Amygdala (tissue), 56 donors: ENCODE measurements around the gene FMC1.
"Not testable (repeated sequence)": the region's sequence is repeated elsewhere in the genome, so short reads cannot be mapped to it uniquely, and the experiment has no call there.

Experiments used
- DNase-seq, 56 donors: peaks; one replicate each; lab custom pipeline; 2025; lab: John Stamatoyannopoulos, UW

Gene FMC1

GRCh38 chr7:139341058-139341775, at the start of gene FMC1:
FMC1 (plus strand) TSS chr7:139341337; CDS start chr7:139341385, 48 bp downstream.
- DNase-seq: peak; percentile 29 to 98 (median 91)

- DNase-seq: peak in 1 of 56 donors; percentile 21
These were observed 48.3 kb upstream of the FMC1 start for GRCh38 chr7:139292821-139293220.

DNA sequence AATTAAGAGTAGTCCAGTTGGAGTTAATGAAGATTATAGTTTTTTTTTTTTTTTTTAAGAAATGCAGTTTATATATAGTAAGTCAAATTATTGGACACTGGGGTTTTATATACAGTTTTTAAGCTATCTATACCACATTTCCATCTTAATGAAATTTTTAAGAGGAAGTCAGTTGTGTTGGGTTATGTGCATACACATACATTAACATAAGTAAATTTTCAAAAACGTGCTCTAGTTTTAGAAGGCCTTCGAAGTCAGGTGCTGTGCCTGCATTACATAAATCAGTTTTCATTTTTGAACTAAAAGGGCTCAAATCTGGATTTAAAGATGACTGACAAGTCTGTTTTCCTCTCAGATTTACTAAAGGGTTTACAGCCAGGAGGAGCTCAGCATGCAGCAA, 47.6 kb upstream of the FMC1 start:
- no peak for DNase-seq

DNA sequence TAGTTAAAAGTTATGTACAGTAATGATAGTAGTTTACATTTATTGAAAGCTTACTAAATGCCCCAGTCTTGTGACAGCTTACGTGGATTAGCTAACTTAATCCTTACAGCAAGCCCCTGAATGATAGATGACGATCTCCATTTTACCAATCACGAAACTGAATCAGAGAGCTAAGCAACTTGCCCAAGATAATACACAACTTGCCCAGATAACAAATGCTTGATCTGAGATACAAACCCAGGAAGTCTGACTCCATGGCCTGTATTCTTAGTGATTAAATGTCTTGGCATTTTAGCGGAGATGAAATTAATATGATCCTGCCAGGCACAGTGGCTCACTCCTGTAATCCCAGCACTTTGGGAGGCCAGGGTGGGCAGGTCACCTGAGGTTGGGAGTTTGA, 46.9 kb upstream of the FMC1 start:
- DNase-seq: no peak

GRCh38 chr7:139294951-139295575, 46.1 kb upstream of the FMC1 start:
- no peak for DNase-seq

- no peak for DNase-seq
These were observed 43.3 kb upstream of the FMC1 start for GRCh38 chr7:139297795-139298194.

DNA sequence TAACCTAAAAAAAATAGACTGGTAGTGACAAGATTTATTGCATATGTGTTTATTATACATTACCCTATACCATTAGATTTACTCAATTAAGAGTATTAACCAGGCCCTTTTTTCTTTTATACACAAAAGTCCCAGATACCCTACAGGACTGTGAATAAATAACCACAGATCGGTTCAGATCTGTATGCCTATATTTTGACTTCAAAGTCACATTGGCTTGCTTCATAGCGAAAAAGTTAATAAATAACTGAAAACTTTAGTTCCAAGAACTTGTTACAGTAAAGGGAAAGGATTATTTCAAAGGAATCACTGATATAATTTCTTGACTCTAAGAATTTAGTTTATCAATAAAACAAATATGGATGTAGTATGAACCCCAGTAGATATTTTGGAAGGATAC, 41.8 kb upstream of the FMC1 start:
- no peak for DNase-seq

DNA sequence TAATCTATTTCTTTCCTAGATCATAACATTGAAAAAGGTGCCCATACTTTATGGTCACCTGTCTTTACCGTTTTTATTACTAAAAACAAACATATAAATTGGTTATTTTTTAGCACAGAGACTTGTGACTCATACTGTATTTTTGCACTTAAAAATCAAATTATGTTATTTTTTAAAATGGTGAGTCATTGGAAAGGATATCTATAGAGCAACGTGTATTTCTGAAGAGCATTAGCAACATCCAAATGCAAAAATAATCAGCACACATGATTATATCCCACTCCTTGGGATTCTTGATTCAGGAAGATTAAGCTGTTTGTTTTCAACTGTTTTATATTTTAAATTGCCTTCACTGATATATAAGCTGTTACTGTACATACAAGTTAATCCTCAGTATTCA, 40.7 kb upstream of the FMC1 start:
- no peak for DNase-seq

- DNase-seq: no peak
These were observed 36.6 kb upstream of the FMC1 start for GRCh38 chr7:139304517-139304916.

DNA sequence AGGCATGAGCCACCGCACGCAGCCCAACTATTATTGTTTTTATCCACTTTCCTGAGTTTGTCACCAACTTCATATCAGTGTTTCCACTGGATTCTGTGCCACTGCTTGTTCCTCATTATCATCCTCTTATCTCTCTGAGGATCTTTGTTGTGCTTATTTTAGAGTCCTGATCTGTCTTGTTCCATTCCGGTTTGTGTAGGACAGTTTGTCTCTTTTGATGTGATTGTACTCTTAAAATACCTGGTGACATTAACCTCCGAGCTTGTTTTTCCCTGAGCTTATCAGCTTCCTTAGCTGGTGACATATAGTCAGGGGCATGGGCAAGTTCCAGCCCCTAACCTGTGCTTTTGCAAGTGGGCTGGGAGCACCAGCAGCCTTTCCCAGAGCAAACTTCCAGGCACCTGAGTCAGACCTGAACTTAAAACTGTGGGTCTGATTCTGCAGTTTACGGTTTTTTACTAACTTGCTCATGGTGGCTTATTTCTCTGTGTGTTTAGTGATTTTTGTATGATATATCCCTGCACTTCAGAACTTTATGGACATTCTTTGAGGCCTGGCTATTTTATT, 23.1 kb upstream of the FMC1 start:
- no peak for DNase-seq

DNA sequence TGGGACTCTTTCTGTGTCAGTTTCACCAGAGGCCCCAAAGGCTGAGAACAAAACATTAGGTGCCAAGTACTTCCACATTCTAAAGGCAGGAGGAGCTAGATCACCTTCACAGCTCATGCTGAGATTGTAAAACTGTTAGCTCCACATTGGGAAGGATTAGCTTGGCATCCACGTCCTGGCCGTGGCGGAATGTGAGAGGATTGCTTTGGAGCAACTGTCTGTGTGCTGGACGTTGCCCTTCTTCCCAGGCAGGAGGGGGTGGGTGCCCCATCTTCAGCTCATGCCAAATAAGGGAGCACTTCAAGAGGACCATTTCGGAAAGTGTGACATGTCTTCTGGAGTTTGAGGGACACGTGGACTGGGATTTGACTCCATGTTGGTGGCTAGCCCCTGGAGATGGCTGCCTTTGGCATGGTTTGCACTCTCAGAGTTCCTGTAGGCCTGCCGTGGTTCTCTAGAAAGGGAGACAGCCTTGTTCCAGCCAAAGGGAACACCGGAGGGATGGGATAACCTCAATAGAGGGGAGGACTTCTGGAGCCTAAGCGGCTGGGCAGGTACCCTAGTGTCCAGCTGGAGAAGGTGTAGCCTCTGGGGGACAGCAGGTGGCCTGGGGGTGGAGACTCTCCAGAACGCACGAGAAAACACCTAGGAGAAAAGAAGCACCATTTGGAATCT, 19.9 kb upstream of the FMC1 start:
- DNase-seq: no peak

- not testable (repeated sequence) for DNase-seq
These were observed 16.4 kb upstream of the FMC1 start for GRCh38 chr7:139324709-139325108.

GRCh38 chr7:139328375-139328774, 12.8 kb upstream of the FMC1 start:
- DNase-seq: no peak

DNA sequence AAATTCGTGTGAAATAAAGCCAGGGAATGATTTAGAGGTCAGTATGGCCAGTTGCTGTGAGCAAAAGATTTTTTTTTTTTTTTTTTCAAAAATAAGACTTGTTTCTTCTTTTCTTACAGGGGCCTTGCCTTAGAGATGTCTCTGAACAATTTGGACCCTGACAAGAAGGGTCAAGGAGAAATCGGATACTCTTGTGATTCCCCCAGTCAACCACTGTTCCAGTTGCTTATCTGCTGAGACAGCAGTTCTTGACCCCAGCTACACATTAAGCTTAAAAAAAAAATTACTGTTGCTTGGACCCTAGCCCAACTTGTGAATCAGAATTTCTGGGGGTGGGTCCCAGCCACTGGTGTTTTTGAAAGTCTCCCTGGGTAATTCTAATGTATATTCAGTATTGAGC, 12.0 kb upstream of the FMC1 start:
- no peak for DNase-seq

DNA sequence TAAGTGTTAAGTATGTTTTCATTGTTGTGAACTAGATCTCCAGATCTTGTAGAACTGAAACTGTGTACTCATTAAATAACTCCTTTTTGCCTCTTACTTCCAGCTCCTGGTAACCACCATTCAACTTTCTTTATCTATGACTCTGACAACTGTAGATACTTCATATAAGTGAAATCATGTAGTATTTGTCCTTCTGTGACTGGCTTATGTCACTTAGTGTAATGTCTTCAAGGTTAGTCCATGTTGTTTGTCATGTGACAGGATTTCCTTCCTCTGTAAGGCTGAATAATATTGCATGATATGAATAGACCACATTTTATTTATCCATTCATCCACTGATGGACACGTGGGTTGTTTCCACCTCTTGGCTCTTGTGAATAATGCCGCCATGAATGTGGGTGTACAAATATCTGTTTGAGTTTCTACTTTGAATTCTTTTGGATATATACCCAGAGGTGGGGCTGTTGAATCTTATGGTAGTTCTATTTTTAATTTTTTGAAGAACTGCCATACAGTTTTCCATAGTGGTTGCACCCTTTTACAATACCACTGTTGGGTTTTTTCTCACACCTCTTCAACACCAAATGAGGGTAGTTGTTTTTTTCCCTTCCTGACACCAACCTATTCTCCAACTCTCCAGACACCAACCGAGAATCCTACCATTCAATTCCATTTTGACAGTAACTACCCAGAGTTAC, 10.7 kb upstream of the FMC1 start:
- no peak for DNase-seq

- DNase-seq: no peak
These were observed 8.3 kb upstream of the FMC1 start for GRCh38 chr7:139332697-139333359.

- DNase-seq: not testable (repeated sequence)
These were observed 7.7 kb upstream of the FMC1 start for GRCh38 chr7:139333443-139333842.

DNA sequence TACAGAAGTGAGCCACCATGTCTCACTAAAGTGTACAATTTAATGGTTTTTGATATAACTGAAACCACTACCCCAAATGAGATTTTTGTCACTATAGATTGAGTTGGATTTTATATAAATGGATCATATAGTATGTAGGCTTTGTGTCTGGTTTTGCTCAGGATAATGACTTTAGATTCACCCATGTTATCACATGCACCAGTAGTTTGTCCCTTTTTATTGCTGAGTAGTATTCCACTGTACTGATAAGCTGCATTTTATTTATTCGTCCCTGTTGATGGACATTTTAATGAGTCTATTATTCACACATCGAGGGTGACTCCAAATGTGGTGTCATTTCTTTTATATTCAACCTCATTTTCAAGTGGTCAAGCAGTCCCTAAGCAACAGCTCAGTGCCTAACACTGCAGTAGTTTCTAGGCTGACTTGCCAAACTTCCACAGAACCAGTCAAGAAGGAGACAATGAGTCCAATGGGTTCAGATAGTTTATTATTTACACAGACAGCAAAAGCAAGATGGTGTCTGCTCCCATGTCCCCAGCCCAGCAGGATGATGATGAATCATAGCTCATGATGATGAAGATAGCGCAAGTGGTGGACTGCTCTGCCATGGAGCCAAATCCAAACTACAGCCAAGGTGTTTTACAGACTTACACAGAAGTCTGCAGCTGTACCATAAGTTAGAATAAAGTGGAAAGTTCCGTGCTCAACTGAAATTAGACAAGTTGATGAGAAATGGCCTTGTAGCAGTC, 6.6 kb upstream of the FMC1 start:
- no peak for DNase-seq

DNA sequence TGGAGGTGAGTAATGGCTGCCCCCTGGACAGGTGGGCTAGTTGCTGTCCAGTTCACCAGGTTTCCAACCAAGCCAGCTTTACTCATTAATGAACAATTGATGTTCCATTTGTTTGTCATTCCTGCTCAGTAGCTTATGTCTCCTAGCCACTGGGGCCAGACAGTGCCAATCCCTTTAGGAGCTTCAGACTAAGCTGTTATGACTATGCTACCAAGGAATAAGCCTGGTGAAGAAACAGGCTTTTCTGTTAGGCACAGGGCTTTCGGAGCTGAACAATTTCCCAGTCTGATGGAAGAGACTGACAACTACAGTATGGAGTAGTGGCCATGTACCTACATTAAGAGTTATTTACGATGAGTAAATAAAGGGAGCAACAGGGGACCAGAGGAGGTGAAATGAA, 2.1 kb upstream of the FMC1 start:
- DNase-seq: no peak

DNA sequence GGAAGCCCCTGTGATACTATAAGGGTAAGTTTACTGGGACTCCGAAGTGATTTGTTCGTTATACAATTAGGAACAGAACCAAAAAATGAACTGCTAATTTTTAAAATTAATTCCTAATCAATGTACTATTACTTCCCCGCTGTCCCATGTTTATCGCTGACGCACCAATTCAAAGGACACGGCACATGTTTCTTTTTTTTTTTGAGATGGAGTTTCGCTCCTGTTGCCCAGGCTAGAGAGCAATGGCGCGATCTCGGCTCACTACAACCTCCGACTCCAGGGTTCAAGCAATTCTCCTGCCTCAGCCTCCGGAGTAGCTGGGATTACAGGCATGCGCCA, 1.5 kb upstream of the FMC1 start:
- no peak for DNase-seq
